K562 (cell line): Measurements from ENCODE around the gene METTL15. TPM values are rescaled to one million over a fixed set of nuclear protein-coding genes. Genes with fewer than 3 reads are reported as not detected.

Source experiments
- ATAC-seq: fragments of 200-7000 bp; cut with Tn5 transposase; 3 replicates; pipeline ENCODE4 v1.9.1; 2020; ENCODE audit warnings: moderate library complexity
- BruUV-seq: library from RNA; stranded (reverse); fragments of 400-500 nt; replicated peaks from 2 replicates; lab custom pipeline; 2021; lab: Mats Ljungman, UMichigan
- CTCF ChIA-PET: fragments of 300-600 bp; formaldehyde crosslinking; extraction: SDS; loops from one replicate; lab custom pipeline; 2021; ENCODE audit warnings: low intra/inter-chr PET ratio; lab: Yijun Ruan, JAX
- POLR2A ChIA-PET: fragments of 300-600, 350-650 bp; sonication (Branson Sonifier 250); formaldehyde crosslinking; extraction: SDS; loops from one replicate; lab custom pipeline; 2021; ENCODE audit warnings: antibody characterized with exemption, inconsistent platforms; lab: Yijun Ruan, JAX
- DNase-seq, 4 experiments: peaks; one replicate each; pipeline versions ENCODE4 v3.0.0 to v3.0.0-alpha.2; 2011 to 2018; ENCODE audit warnings: low spot score in 3 of 4, mixed read lengths in 3 of 4; ENCODE audit errors: extremely low read depth in 1 of 4
- FAIRE-seq: peaks from 2 replicates; lab custom pipeline; 2011; peaks lifted over from hg19 to GRCh38; lab: Jason Lieb, UNC
- H2AFZ ChIP-seq: 2 replicates; pipeline ENCODE4 v1.6.0; 2011; ENCODE audit warnings: low read depth, low read length, control low read depth, inconsistent platforms
- H3K27ac ChIP-seq: fragments of 200-600 bp; 3 replicates; pipeline ENCODE4 v1.8.0; 2011; ENCODE audit warnings: low read depth, mild to moderate bottlenecking, control low read depth, inconsistent platforms, low read length, moderate library complexity, mixed read lengths; ENCODE audit errors: extremely low read depth
- H3K27me3 ChIP-seq, 2 experiments: fragments of 300-600 bp in 1 of 2; 2 replicates in 1 of 2; 3 replicates in 1 of 2; pipeline versions ENCODE4 v1.6.0 to v1.8.0; 2011; ENCODE audit warnings: inconsistent platforms in 2 of 2, low read length in 2 of 2, mild to moderate bottlenecking in 1 of 2, mixed read lengths in 1 of 2, moderate library complexity in 1 of 2; ENCODE audit not compliant: control insufficient read depth in 2 of 2, insufficient read depth in 2 of 2
- H3K36me3 ChIP-seq: fragments of 300-600 bp; 3 replicates; pipeline ENCODE4 v1.8.0; 2011; ENCODE audit warnings: mild to moderate bottlenecking, low read length, inconsistent platforms; ENCODE audit not compliant: control insufficient read depth, insufficient read depth
- H3K4me1 ChIP-seq, 2 experiments: fragments of 200-600 bp in 1 of 2; replicated peaks in 1 of 2; 2 replicates in 1 of 2; 3 replicates in 1 of 2; pipeline versions ENCODE4 v1.5.1 to v1.8.0; 2011; ENCODE audit warnings: inconsistent platforms in 2 of 2, low read length in 2 of 2, mild to moderate bottlenecking in 1 of 2, mixed read lengths in 1 of 2, moderate library complexity in 1 of 2; ENCODE audit not compliant: control insufficient read depth in 2 of 2, insufficient read depth in 2 of 2
- H3K4me2 ChIP-seq: 2 replicates; pipeline ENCODE4 v1.6.1; 2011; ENCODE audit warnings: low read length, control low read depth, inconsistent platforms, mixed read lengths; ENCODE audit not compliant: insufficient read depth
- H3K4me3 ChIP-seq: fragments of 200-600 bp; sonication (generic), shearing (Covaris generic); 2 replicates; pipeline ENCODE4 v1.5.1; 2016; ENCODE audit warnings: control low read depth, inconsistent platforms
- H3K79me2 ChIP-seq: fragments of 200-600 bp; 3 replicates; pipeline ENCODE4 v1.8.0; 2011; ENCODE audit warnings: low read length, inconsistent platforms; ENCODE audit not compliant: control insufficient read depth, insufficient read depth
- H3K9ac ChIP-seq, 2 experiments: 2 replicates each; pipeline versions ENCODE4 v1.6.0 to v1.6.1; 2011; ENCODE audit warnings: low read depth in 2 of 2, low read length in 2 of 2, control low read depth in 1 of 2, inconsistent platforms in 1 of 2, mild to moderate bottlenecking in 1 of 2, mixed read lengths in 1 of 2; ENCODE audit not compliant: insufficient read depth in 1 of 2
- H3K9me1 ChIP-seq: one replicate; pipeline ENCODE4 v1.6.0; 2011; ENCODE audit warnings: inconsistent platforms, mild to moderate bottlenecking, low read length, moderate library complexity; ENCODE audit not compliant: control insufficient read depth, insufficient read depth
- H3K9me3 ChIP-seq: replicated peaks from 2 replicates; pipeline ENCODE4 v1.5.1; 2011; ENCODE audit warnings: low read depth, low read length, inconsistent platforms; ENCODE audit not compliant: control insufficient read depth, insufficient read depth
- H4K20me1 ChIP-seq: replicated peaks from 2 replicates; pipeline ENCODE4 v1.6.1; 2011; ENCODE audit warnings: low read length, inconsistent platforms, mixed read lengths; ENCODE audit not compliant: control insufficient read depth, insufficient read depth
- BMI1 ChIP-seq: fragments of 150-350 bp; IDR thresholded peaks from 2 replicates; pipeline ENCODE4 v1.6.1; 2014; ENCODE audit warnings: low read length
- ELF4 ChIP-seq: fragments of 450-650 bp; formaldehyde crosslinking; IDR thresholded peaks from 2 replicates; pipeline ENCODE4 v1.4.0; 2022; ENCODE audit warnings: missing genetic modification characterization
- HDAC8 ChIP-seq: fragments of 450-650 bp; IDR thresholded peaks from 2 replicates; pipeline ENCODE4 v1.6.1; 2016; ENCODE audit warnings: mild to moderate bottlenecking, missing genetic modification characterization, moderate library complexity, missing compliant biosample characterization
- KAT8 ChIP-seq: fragments of 450-650 bp; IDR thresholded peaks from 2 replicates; pipeline ENCODE4 v1.6.1; 2016; ENCODE audit warnings: low read depth, mild to moderate bottlenecking
- MEIS2 ChIP-seq: fragments of 450-650 bp; IDR thresholded peaks from 2 replicates; pipeline ENCODE4 v1.6.1; 2014; ENCODE audit warnings: mild to moderate bottlenecking; ENCODE audit not compliant: partially characterized antibody
- NR2C2 ChIP-seq, 2 experiments: fragments of 200-800 bp in 1 of 2; sonication (Bioruptor generic) in 1 of 2; sonication (generic) in 1 of 2; formaldehyde crosslinking in 1 of 2; IDR thresholded peaks; 2 replicates each; pipeline versions ENCODE4 v1.6.1 to v1.8.0; 2016 to 2022; ENCODE audit warnings: mild to moderate bottlenecking in 1 of 2, missing compliant biosample characterization in 1 of 2, missing genetic modification characterization in 1 of 2, missing genetic modification reagents in 1 of 2
- PTTG1 ChIP-seq: fragments of 450-650 bp; IDR thresholded peaks from 2 replicates; pipeline ENCODE4 v1.6.1; 2016; ENCODE audit warnings: low read depth, mild to moderate bottlenecking, missing genetic modification characterization, missing compliant biosample characterization
- STAT6 ChIP-seq: sonication (generic); formaldehyde crosslinking; IDR thresholded peaks from 2 replicates; pipeline ENCODE4 v1.8.1; 2023; ENCODE audit warnings: mild to moderate bottlenecking, missing genetic modification reagents
- YBX1 ChIP-seq: fragments of 450-650 bp; IDR thresholded peaks from 2 replicates; pipeline ENCODE4 v1.7.1; 2016; ENCODE audit warnings: mild to moderate bottlenecking
- ZNF263 ChIP-seq: sonication (generic); formaldehyde crosslinking; IDR thresholded peaks from 2 replicates; pipeline ENCODE4 v1.8.0; 2022; ENCODE audit warnings: mild to moderate bottlenecking, missing genetic modification reagents, borderline replicate concordance
- ZNF3 ChIP-seq: fragments of 250-450 bp; sonication (Bioruptor Pico); IDR thresholded peaks from 2 replicates; pipeline ENCODE4 v1.5.0; 2021; ENCODE audit warnings: mild to moderate bottlenecking, moderate library complexity
- ZNF512 ChIP-seq: IDR thresholded peaks from 2 replicates; pipeline ENCODE4 v1.6.1; 2016; ENCODE audit warnings: missing genetic modification characterization, missing compliant biosample characterization
- ZNF740 ChIP-seq, 3 experiments: fragments of 200-800 bp in 1 of 3; sonication (Bioruptor generic) in 1 of 3; sonication (generic) in 1 of 3; formaldehyde crosslinking in 1 of 3; IDR thresholded peaks; 2 replicates each; pipeline versions ENCODE4 v1.6.1 to v1.8.0; 2016 to 2022; ENCODE audit warnings: mild to moderate bottlenecking in 2 of 3, missing compliant biosample characterization in 2 of 3, missing genetic modification characterization in 2 of 3, missing genetic modification reagents in 1 of 3
- WGBS: fragments of 100-300 bp; shearing (Covaris generic); methylation state at CpG from one replicate; pipeline ENCODE4 v1.1.6; 2016; ENCODE audit warnings: low coverage, mixed read lengths; ENCODE audit not compliant: insufficient coverage; ENCODE audit errors: missing lambda C conversion rate; 5-methylcytosine and 5-hydroxymethylcytosine counted together
- in situ Hi-C: fragments of 300-500 bp; cut with MboI; formaldehyde crosslinking; loops from 4 replicates; pipeline ENCODE4 v1.15.0; 2018; ENCODE audit warnings: inconsistent platforms, mixed read lengths
- intact Hi-C: fragments of 100-400 bp; cut with micrococcal nuclease; formaldehyde crosslinking; loops from 2 replicates; pipeline ENCODE4 v1.14.2; 2022
- polyA plus RNA-seq, 8 experiments: library from polyadenylated mRNA; depleted of rRNA in 4 of 8; stranded (reverse) in 5 of 8; unstranded in 3 of 8; fragments of >200 nt; fragmentation: Nextera tagmentation in 2 of 8; fragmentation: Illumina TruSeq in 1 of 8; extraction: Ambion mirVana in 2 of 8; extraction: Trizol in 1 of 8; gene quantifications; 2 replicates each; pipeline versions ENCODE4 v1.2.1 to v1.2.3, GENCODE V29; 2011 to 2014; ENCODE audit warnings: inconsistent platforms in 1 of 8, missing spikeins in 1 of 8
- total RNA-seq, 7 experiments: library from RNA; depleted of rRNA in 6 of 7; stranded (reverse); fragments of >200 nt in 6 of 7; fragmentation: Illumina TruSeq in 2 of 7; extraction: Trizol in 2 of 7; gene quantifications; 2 replicates each; pipeline versions ENCODE4 v1.2.1 to v1.2.3, GENCODE V29; 2011 to 2021; ENCODE audit warnings: low replicate concordance in 1 of 7

Gene METTL15
- total and polyA plus RNA-seq, 9 of the 15 experiments (the other 6 are each of a cell fraction or from before 2014, with no cell fraction given), result 10.7 to 21.7 (median 15.9) TPM

- H3K4me3 ChIP-seq, result no peak overlapping the region
- CTCF ChIA-PET, result no interaction called here
- FAIRE-seq (no peak), ATAC-seq (no peak), DNase-seq (no peak)
- H3K27me3 ChIP-seq, result no peaks in the 10 kb centered on the region
- no peaks in the 10 kb centered on the region for H3K9me3 ChIP-seq
- TF ChIP-seq HDAC8 (tag) (no peak), STAT6 (CRISPR knock-in tag) (no peak), ZNF3 (CRISPR knock-in tag) (no peak), PTTG1 (tag) (no peak), MEIS2 (no peak), BMI1 (no peak), ELF4 (CRISPR knock-in tag) (no peak), NR2C2 (CRISPR knock-in tag; IDR thresholded peaks at IDR 0.05) (no peak), NR2C2 (tag; IDR thresholded peaks at IDR 0.05) (no peak), ZNF263 (no peak), ZNF740 (CRISPR knock-in tag; IDR thresholded peaks at IDR 0.05) (no peak), ZNF740 (tag; IDR thresholded peaks at IDR 0.05) (no peak), YBX1 (no peak), KAT8 (no peak), ZNF512 (tag) (no peak)
- POLR2A ChIA-PET, result interaction anchor here (1.0 kb wide), 1 partner anchor 21 kb away, joined by 4 read pairs; no protein-coding TSS in a partner anchor
- H3K79me2 ChIP-seq, result no peaks in the 10 kb centered on the region
- H2AFZ ChIP-seq, result no peak overlapping the region
- H3K9ac ChIP-seq, result no peak overlapping the region
- no peaks in the 10 kb centered on the region for H3K4me1 ChIP-seq
- in situ Hi-C loops, result no loop called here
- intact Hi-C loops, result no loop called here
- H3K4me2 ChIP-seq, result no peak overlapping the region
- 100% methylated on average over 1 of the region's 1 CpG for WGBS
- H3K36me3 ChIP-seq, result peaks cover 55% of the 10 kb centered on the region
- no peaks in the 10 kb centered on the region for H4K20me1 ChIP-seq
- no peaks in the 10 kb centered on the region for H3K9me1 ChIP-seq
- no TSS peak for BruUV-seq
- no peak overlapping the region for H3K27ac ChIP-seq
Observed at GRCh38 chr11:28071305-28071704, 36.9 kb upstream of the METTL15 start.
